ENCODE results near the gene TUSC1. TPM values are rescaled to one million over a fixed set of nuclear protein-coding genes. Genes with fewer than 3 reads are reported as not detected.

TUSC1 gene
- total and polyA plus RNA-seq, 2 experiments from 2014 or later, result 14.1 to 14.9 TPM

GRCh38 chr9:25648116-25648515 is 30.1 kb downstream of the TUSC1 start:
- 22 to 24% methylated on average over 3 of the region's 3 CpGs for WGBS, 2 experiments (ENCODE audit: low coverage in 1 of 2, low lambda C conversion rate in 2 of 2, missing lambda C conversion rate in 2 of 2)
- no peaks in the 10 kb centered on the region for H3K27me3 ChIP-seq (replicated peaks; ENCODE audit: insufficient read depth)
- no peaks in the 10 kb centered on the region for H4K20me1 ChIP-seq (ENCODE audit: insufficient read depth)
- no peak overlapping the region for H3K4me2 ChIP-seq (ENCODE audit: unreplicated experiment)
- H3K9me2 ChIP-seq (ENCODE audit: insufficient read depth), result no peaks in the 10 kb centered on the region
- no peaks in the 10 kb centered on the region for H3K36me3 ChIP-seq (ENCODE audit: low read depth)
- H3K9me3 ChIP-seq (ENCODE audit: low read depth), result no peaks in the 10 kb centered on the region
- no peaks in the 10 kb centered on the region for H3K79me2 ChIP-seq (ENCODE audit: insufficient read depth)
- H2AFZ ChIP-seq, result no peak overlapping the region
- H3K27ac ChIP-seq, result no peak overlapping the region
- in situ Hi-C loops (cut with MboI), result no loop called here
- TF ChIP-seq EZH2 (IDR thresholded peaks at IDR 0.05; ENCODE audit: insufficient read depth, poor library complexity, severe bottlenecking), result no peak
- no peak for TF ChIP-seq EZH2phosphoT487 (IDR thresholded peaks at IDR 0.05; ENCODE audit: insufficient read depth, low read depth)
- no peak overlapping the region for H3K4me3 ChIP-seq
- no peaks in the 10 kb centered on the region for H3K4me1 ChIP-seq (ENCODE audit: insufficient read depth)
- H3K9ac ChIP-seq, result no peak overlapping the region
- DNase-seq, result no peak
- no peaks in the 10 kb centered on the region for H3F3A ChIP-seq (ENCODE audit: insufficient read depth)

DNA sequence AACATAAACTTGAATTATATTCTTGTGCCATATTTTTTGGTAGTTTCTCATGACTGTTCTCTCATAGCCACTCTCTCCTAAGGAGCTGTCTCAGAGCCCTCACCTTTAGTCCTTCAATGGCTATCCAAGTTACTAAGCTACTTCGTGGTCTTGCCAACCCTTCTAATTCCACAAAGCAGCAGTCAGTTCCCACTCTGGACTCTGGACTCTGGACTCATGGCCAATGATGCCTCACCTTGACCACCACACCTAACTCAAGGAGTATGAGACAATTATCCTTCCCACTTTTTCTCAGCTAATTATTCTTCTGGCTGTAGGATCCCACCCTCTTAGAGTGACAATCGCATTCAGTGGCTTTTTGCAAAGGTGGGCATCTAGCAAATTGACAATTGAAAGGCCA is 42.2 kb downstream of the TUSC1 start:
- in situ Hi-C loops (cut with MboI), result no loop called here
- no peak overlapping the region for H3K27ac ChIP-seq
- WGBS, 2 experiments (ENCODE audit: low coverage in 1 of 2, low lambda C conversion rate in 2 of 2, missing lambda C conversion rate in 2 of 2), result 24 to 26% methylated on average over 2 of the region's 2 CpGs
- H3K4me1 ChIP-seq (ENCODE audit: insufficient read depth), result no peaks in the 10 kb centered on the region
- no peak for TF ChIP-seq EZH2 (IDR thresholded peaks at IDR 0.05; ENCODE audit: insufficient read depth, poor library complexity, severe bottlenecking)
- TF ChIP-seq EZH2phosphoT487 (IDR thresholded peaks at IDR 0.05; ENCODE audit: insufficient read depth, low read depth), result no peak
- H3F3A ChIP-seq (ENCODE audit: insufficient read depth), result no peaks in the 10 kb centered on the region
- H3K4me2 ChIP-seq (ENCODE audit: unreplicated experiment), result no peak overlapping the region
- no peak overlapping the region for H3K9ac ChIP-seq
- H3K9me2 ChIP-seq (ENCODE audit: insufficient read depth), result no peaks in the 10 kb centered on the region
- no peaks in the 10 kb centered on the region for H4K20me1 ChIP-seq (ENCODE audit: insufficient read depth)
- no peaks in the 10 kb centered on the region for H3K27me3 ChIP-seq (replicated peaks; ENCODE audit: insufficient read depth)
- no peak overlapping the region for H2AFZ ChIP-seq
- DNase-seq, result no peak
- H3K9me3 ChIP-seq (ENCODE audit: low read depth), result no peaks in the 10 kb centered on the region
- no peaks in the 10 kb centered on the region for H3K79me2 ChIP-seq (ENCODE audit: insufficient read depth)
- no peak overlapping the region for H3K4me3 ChIP-seq
- no peaks in the 10 kb centered on the region for H3K36me3 ChIP-seq (ENCODE audit: low read depth)

- Histone ChIP-seq H3K4me1 (ENCODE audit: insufficient read depth) (no peaks in the 10 kb centered on the region), H3K9me3 (ENCODE audit: low read depth) (no peaks in the 10 kb centered on the region), H4K20me1 (ENCODE audit: insufficient read depth) (no peaks in the 10 kb centered on the region), H3K27me3 (replicated peaks; ENCODE audit: insufficient read depth) (no peaks in the 10 kb centered on the region), H3K36me3 (ENCODE audit: low read depth) (no peaks in the 10 kb centered on the region), H3K27ac (no peak overlapping the region), H3K4me3 (no peak overlapping the region), H3K9me2 (ENCODE audit: insufficient read depth) (no peaks in the 10 kb centered on the region), H3K79me2 (ENCODE audit: insufficient read depth) (no peaks in the 10 kb centered on the region), H2AFZ (no peak overlapping the region), H3K4me2 (ENCODE audit: unreplicated experiment) (no peak overlapping the region), H3F3A (ENCODE audit: insufficient read depth) (no peaks in the 10 kb centered on the region), H3K9ac (no peak overlapping the region)
- no peak for DNase-seq
- TF ChIP-seq EZH2phosphoT487 (IDR thresholded peaks at IDR 0.05; ENCODE audit: insufficient read depth, low read depth) (no peak), EZH2 (IDR thresholded peaks at IDR 0.05; ENCODE audit: insufficient read depth, poor library complexity, severe bottlenecking) (no peak)
- WGBS, 2 experiments (ENCODE audit: low coverage in 1 of 2, low lambda C conversion rate in 2 of 2, missing lambda C conversion rate in 2 of 2), result 20 to 32% methylated on average over 3 of the region's 3 CpGs
- in situ Hi-C loops (cut with MboI), result no loop called here
Observed at GRCh38 chr9:25629231-25629630, 49.0 kb downstream of the TUSC1 start.
